Upper lobe of left lung (tissue), 4 donors: Measurements from ENCODE around the gene AOAH.

Experiments used
- CTCF ChIP-seq, 6 experiments: fragments of 450-650 bp in 4 of 6; fragments of 200-600 bp in 2 of 6; sonication (generic) in 2 of 6; IDR thresholded peaks; one replicate each; pipeline ENCODE4 v1.5.1; 2016 to 2019; ENCODE audit warnings: antibody characterized with exemption in 6 of 6
- POLR2A ChIP-seq, 4 donors: fragments of 450-650 bp; IDR thresholded peaks; one replicate each; pipeline ENCODE4 v1.5.1; 2016 to 2017; ENCODE audit warnings: antibody characterized with exemption in 4 of 4, mild to moderate bottlenecking in 2 of 4
- POLR2AphosphoS5 ChIP-seq, 2 donors: sonication (generic); formaldehyde crosslinking; IDR thresholded peaks; one replicate each; pipeline ENCODE4 v1.5.1; 2017; ENCODE audit warnings: antibody characterized with exemption in 2 of 2

DNA sequence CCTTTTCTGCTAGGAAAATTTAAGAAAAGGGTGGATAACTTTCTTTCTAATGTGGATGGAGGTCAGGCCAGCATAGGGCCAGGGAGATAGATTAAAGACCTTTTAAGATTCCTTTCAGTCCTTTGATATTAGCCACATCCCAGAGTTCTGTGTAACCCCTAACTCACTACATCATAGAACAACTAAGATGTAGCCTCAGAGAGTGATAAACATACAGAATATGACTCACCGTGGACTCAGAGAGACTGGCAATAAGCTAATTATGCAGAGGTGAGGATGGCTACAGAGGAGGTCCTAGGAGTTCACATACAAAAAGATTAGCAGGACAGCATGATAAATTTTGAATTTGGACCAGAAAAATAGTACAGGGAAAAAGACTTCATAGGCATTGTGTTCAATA, 141.0 kb downstream of the AOAH start:
- no peak for TF ChIP-seq CTCF (IDR thresholded peaks at IDR 0.05)
- no peak for TF ChIP-seq POLR2A (IDR thresholded peaks at IDR 0.05)
- no peak for TF ChIP-seq POLR2AphosphoS5 (IDR thresholded peaks at IDR 0.05)
